ENCODE data around the gene TPRN.

TPRN gene

DNA sequence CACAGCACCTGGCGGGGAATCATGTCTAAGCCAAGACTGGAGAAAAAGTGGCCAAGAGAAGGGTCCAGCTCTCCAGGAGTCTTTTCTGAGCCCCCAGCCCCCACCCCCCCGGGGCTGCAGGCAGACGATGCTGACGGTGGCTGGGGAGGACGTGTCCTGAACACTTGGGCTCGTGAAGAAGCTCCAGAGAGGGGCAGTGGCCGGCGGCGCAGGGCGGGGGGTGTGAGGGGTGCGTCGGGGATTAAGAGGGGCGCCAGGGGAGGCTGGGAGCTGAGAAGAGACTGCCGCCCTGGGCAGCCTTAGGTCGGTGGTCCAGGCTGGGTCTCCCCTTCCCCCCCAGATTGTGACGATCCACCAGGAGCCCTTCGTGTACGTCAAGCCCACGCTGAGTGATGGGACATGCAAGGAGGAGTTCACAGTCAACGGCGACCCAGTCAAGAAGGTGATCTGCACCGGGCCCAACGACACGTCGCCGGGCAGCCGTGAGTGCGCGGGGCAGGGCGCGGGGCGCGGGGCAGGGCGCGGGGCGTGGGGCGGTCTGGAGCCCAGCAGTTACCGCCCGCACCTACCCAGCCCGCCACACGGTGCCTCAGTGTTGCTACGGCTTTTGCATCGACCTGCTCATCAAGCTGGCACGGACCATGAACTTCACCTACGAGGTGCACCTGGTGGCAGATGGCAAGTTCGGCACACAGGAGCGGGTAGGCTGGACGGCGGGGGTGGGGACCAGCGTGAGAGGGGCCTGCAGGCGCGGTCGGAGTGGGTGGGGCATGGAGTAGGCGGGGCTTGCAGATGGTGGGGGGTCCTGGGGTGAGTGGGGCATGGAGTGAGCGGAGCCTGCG is 39.6 kb downstream of the TPRN start:
- DNase-seq (ENCODE audit: low read depth), result no peak

- no peak for DNase-seq (ENCODE audit: low read depth)
Observed at GRCh38 chr9:137160054-137160425, 40.5 kb downstream of the TPRN start.

GRCh38 chr9:137159105-137160053 is 41.2 kb downstream of the TPRN start:
- DNase-seq (ENCODE audit: low read depth), result no peak

DNA sequence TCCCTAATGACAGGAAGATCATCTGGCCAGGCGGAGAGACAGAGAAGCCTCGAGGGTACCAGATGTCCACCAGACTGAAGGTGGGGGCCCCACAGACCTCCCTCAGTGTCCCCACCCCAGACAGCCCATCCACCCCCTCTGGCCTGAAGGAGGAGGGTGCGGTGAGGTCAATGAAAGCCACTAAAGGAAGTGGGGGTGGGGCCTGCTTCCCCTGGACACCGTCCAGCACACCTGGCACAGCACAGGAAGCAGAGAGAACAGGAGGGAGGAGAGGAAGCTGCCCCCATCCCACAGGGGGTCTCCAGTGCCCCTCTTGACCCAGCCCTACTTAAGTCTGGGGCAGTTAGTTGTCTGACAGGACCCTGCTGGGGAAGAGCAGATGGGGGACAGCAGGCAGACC is 41.9 kb downstream of the TPRN start:
- no peak for DNase-seq (ENCODE audit: low read depth)

GRCh38 chr9:137157618-137158415 is 42.7 kb downstream of the TPRN start:
- DNase-seq (ENCODE audit: low read depth), result no peak

- DNase-seq (ENCODE audit: low read depth), result no peak
Observed at GRCh38 chr9:137156567-137157375, 43.8 kb downstream of the TPRN start.

DNA sequence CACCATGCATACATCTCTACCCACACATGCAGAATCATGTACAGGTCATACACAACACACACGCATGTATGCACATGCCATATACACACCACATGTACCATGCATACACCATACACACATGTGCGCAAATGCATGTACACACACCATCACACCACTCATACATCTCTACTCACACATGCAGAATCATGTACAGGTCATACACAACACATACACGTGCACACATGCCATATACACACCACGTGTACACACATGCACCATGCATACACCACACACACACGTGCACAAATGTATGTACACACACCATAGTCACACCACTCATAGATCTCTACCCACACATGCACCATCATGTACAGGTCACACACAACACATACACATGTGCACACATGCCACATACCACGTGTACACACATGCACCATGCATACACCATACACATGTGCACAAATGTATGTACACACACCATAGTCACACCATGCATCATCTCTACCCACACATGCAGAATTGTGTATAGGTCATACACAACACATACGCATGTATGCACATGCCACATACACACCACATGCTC is 47.6 kb downstream of the TPRN start:
- DNase-seq (ENCODE audit: low read depth), result no peak

DNA sequence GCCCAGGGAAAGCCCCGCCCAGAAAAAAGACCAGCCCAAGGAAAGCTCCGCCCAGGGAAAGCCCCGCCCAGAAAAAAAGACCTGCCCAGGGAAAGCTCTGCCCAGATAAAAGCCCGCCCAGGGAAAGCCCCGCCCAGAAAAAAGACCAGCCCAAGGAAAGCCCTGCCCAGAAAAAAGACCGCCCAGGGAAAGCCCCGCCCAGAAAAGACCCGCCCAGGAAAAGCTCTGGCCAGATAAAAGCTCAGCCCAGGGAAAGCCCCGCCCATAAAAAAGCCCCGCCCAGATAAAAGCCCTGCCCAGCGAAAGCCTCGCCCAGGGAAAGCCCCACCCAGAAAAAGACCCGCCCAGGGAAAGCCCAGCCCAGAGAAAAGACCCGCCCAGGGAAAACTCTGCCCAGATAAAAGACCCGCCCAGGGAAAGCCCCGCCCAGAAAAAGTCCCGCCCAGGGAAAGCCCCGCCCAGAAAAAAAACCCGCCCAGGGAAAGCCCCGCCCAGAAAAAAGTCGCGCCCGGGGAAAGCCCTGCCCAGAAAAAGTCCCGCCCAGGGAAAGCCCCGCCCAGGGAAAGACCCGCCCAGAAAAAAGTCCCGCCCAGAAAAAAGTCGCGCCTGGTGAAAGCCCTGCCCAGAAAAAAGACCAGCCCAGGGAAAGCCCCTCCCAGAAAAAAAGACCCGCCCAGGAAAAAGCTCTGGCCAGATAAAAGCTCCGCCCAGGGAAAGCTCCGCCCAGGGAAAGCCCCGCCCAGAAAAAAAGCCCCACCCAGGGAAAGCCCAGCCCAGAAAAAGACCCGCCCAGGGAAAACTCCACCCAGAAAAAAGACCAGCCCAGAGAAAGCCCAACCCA is 49.7 kb downstream of the TPRN start:
- DNase-seq (ENCODE audit: low read depth), result no peak

GRCh38 chr9:137149942-137150616 is 50.5 kb downstream of the TPRN start:
- DNase-seq (ENCODE audit: low read depth), result no peak

GRCh38 chr9:137149363-137149762 is 51.2 kb downstream of the TPRN start:
- DNase-seq (ENCODE audit: low read depth), result no peak

DNA sequence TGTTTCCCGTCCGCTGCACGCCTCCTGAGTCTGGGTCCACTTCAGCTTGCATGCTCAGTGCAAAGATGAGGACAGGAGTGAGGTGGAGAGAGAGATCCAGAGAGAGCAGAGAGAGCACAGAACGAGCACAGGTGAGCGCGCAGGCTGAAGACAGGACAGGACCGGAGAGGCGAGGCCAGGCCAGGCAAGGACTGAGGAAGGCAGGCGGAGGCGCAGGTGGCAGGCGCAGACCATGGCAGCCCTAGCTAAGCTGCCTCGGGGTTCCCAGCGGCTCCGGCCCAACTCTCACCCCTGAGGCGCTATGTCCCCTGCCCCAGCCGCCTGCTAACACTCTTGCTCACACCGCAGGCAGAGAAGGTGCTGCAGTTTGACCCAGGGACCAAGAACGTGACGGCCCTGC is 51.9 kb downstream of the TPRN start:
- no peak for DNase-seq (ENCODE audit: low read depth)

DNA sequence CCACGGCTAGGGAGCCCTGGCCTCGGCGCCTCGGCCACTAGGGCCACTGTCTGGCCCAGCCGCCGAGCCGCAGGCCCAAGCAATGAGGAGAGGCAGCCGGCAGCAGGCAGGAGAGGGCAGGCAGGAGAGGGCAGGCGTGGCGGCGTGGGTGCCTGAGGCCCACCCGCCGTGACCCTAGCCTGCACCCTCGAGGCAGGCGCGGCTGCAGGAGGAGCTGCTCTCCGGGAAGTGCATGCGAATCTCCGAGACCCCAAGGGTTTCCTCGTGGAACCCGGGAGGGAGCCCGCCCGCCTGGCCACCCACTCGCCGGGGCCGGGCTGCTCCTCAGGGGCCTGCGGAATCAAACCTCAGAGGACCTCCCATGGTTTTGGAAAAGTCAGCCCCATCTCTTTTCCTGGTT is 52.3 kb downstream of the TPRN start:
- DNase-seq (ENCODE audit: low read depth), result no peak

GRCh38 chr9:137147793-137148160 is 52.8 kb downstream of the TPRN start:
- DNase-seq (ENCODE audit: low read depth), result no peak

- DNase-seq (ENCODE audit: low read depth), result no peak
Observed at GRCh38 chr9:137147091-137147792, 53.3 kb downstream of the TPRN start.

DNA sequence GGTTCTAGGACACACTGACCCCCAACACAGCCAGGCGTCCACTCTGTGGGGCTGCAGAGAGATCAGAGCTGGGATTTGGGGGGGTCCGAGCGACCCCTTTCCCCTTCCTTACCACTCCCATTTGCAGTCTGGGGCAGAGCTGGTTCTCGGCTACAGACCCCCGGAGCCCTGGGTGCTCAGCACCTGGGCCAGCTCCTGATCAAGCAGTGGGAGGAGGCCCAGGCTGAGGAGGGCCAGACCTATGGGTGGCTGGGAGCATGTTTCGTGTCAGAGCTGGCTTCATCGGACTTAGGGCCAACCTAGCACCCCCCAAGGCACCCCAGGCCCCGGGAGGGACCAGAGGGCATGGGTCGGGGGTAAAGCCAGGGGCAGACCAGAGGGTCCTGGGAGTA is 54.0 kb downstream of the TPRN start:
- no peak for DNase-seq (ENCODE audit: low read depth)

DNA sequence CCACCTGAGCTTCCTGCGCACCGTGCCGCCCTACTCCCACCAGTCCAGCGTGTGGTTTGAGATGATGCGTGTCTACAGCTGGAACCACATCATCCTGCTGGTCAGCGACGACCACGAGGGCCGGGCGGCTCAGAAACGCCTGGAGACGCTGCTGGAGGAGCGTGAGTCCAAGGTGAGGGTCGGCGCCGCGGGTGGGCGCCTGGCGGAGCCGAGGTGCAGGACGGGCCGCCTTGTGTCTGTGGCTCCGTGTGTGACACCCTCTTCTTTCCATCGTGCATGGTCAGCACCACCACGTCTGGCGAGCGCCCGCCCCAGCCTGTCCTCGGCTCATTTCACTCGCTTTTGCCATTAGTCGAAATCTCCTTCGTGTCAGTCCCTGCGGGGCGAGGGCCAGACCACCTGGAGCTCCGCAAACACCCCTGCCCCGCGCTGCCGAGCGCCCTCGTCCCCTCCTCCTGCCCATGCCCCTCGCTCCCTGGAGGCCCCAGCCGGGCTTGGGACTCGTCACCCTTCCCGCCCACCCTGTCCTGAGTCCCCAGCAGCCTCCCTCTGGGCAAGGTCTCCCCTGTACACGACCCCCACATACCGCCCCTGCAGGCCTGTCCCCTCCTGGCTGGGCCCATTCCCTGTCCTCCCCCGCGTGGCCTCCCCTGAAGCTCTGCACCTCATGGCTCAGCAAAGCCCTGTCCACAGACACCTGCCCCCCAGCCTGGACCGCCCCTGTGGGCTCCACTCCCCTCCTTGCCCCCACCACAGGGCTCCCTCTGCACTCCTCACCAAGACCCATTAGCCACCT is 54.6 kb downstream of the TPRN start:
- no peak for DNase-seq (ENCODE audit: low read depth)

- DNase-seq (ENCODE audit: low read depth), result no peak
Observed at GRCh38 chr9:137143459-137143858, 57.1 kb downstream of the TPRN start.
